Raji (cell line): Measurements from ENCODE around the gene PER3.

ENCODE experiments used
- POLR2A ChIP-seq: IDR thresholded peaks from 2 replicates; pipeline ENCODE4 v1.6.1; 2011; ENCODE audit warnings: low read depth, low read length, control low read depth; ENCODE audit not compliant: insufficient read depth

Gene PER3

GRCh38 chr1:7873801-7874795 is 90.0 kb downstream of the PER3 start:
- no peak for TF ChIP-seq POLR2A

DNA sequence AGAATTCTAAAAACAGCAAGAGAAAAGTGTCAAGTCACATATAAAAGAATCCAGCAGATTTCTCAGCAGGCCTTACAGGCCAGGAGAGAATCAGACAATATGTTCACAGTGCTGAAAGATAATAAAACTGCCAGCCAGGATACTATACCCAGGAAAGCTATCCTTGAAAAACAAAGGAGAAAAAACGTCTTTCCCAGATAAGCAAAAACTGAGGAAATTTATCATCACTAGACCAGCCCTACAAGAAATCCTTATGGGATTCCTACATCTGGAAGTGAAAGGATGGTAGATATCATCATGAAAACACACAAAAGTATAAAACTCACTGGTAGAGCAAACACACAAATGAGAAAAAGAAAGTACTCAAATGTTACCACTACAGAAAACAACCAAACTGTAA is 93.9 kb downstream of the PER3 start:
- TF ChIP-seq POLR2A = no peak

GRCh38 chr1:7879228-7879627 is 95.1 kb downstream of the PER3 start:
- TF ChIP-seq POLR2A = no peak

DNA sequence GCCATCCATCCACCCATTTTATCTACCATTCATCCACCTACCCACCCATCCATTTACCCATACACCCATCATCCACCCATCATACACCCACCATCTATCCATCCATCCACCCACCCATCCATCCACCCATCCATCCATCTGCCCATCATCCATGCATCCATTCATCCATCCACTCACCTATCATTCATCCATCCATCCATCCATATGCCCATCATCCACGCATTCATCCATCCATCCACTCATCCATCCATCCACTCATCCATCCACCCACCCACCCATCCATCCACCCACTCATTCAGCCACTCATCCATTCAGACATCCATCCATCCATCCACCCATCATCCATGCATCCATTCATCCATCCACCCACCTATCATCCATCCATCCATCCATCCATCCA is 100.7 kb downstream of the PER3 start:
- no peak for TF ChIP-seq POLR2A

GRCh38 chr1:7885513-7886404 is 101.7 kb downstream of the PER3 start:
- TF ChIP-seq POLR2A = no peak

DNA sequence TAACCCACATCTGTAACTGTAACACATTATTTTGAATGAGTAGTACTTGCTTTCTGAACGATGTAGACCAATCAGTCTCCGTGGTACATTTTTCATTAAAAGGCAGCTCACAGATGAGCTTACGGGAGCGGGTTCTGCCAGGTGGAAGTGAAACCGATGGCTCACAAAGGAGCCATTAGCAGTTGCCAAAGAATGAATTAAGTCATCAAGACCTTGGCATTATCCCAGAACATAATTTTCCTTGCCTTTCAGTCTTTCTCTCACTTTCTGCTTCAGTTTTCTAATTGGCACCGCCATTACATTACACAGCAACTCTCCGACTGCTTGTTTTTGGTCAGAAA is 102.3 kb downstream of the PER3 start:
- TF ChIP-seq POLR2A = no peak

GRCh38 chr1:7888248-7889081 is 104.4 kb downstream of the PER3 start:
- no peak for TF ChIP-seq POLR2A

DNA sequence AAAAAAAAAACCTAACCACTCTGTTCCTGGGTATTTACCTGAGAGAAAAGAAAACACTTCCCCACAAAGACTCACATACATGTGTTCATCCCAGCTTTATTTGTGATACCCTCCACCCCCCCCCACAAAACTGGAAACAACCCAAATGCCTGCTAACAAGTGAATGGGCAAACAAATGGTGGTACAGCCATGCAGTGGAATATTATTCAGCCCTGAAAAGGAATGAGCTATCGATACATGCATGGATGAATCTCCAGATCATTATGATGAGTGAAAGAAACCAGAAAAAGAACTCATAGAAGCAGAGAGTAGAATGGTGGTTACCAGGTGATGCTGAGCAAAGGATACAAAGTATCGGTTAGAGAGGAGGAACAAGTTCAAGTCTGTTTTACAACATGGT is 106.8 kb downstream of the PER3 start:
- TF ChIP-seq POLR2A = no peak

GRCh38 chr1:7891804-7892203 is 107.7 kb downstream of the PER3 start:
- no peak for TF ChIP-seq POLR2A

DNA sequence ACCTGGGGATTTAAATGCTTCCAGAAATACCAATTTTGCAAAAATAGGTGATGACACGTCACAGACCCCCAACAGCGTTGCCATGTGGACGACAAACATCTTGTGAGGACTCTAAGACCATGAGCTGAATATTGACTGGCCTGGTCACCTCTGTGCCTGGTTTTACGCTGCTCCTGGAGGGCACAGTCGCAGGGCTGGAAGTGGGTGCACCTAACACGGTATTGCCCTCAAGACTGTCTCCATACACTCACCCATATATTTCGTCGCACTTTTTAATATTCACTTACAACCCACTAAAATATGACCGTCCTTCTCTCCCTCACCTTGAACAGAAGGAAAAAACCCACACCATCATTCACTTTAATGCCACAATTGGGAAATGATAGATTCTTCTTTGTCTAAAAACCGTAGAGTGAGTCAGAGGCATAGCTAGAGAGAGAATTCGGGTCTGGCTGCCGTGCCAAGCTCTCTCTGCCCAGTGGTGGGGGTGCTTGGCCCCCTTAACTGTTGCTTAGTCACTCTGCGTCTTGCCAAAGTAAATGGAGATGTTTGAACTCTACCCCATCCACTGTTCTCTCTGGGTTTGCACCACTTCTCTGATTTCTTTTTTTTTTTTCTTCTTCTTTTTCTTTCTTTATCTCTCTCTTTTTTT is 109.6 kb downstream of the PER3 start:
- TF ChIP-seq POLR2A = no peak
